Non-pigmented ciliary epithelial cell (primary cell): ENCODE measurements around the gene PHF5A.
A peak's percentile ranks its signal among the peaks of the same experiment; 100 is the strongest.
"Not testable (repeated sequence)": the region's sequence is repeated elsewhere in the genome, so short reads cannot be mapped to it uniquely, and the experiment has no call there.

Experiments used
- DNase-seq: peaks from one replicate; pipeline ENCODE4 v3.0.0-alpha.2; 2010; ENCODE audit warnings: low read depth

Gene PHF5A

GRCh38 chr22:41446639-41447434, 21.7 kb downstream of the PHF5A start, which contains the start of gene TOB2:
Gene TOB2 (minus strand): TSS chr22:41446801. CDS start chr22:41437345, 9,456 bp downstream.
- peak; percentile 77 for DNase-seq

- DNase-seq, result no peak
Measured at GRCh38 chr22:41446057-41446501, 22.4 kb downstream of the PHF5A start.

GRCh38 chr22:41445129-41446056, 23.1 kb downstream of the PHF5A start:
- no peak for DNase-seq

GRCh38 chr22:41444360-41445128, 23.9 kb downstream of the PHF5A start:
- peak; percentile 87 for DNase-seq

GRCh38 chr22:41442240-41442792, 26.2 kb downstream of the PHF5A start:
- DNase-seq, result no peak

- not testable (repeated sequence) for DNase-seq
Measured at GRCh38 chr22:41440511-41440910, 28.0 kb downstream of the PHF5A start.

- no peak for DNase-seq
Measured at GRCh38 chr22:41437198-41437597, 31.3 kb downstream of the PHF5A start.

- no peak for DNase-seq
Measured at GRCh38 chr22:41436322-41437113, 32.0 kb downstream of the PHF5A start.

- no peak for DNase-seq
Measured at GRCh38 chr22:41435560-41435959, 32.9 kb downstream of the PHF5A start.

GRCh38 chr22:41434361-41435003, 34.0 kb downstream of the PHF5A start:
- DNase-seq, result not testable (repeated sequence)

- DNase-seq, result not testable (repeated sequence)
Measured at GRCh38 chr22:41433480-41433879, 35.0 kb downstream of the PHF5A start.

GRCh38 chr22:41431656-41432055, 36.8 kb downstream of the PHF5A start:
- DNase-seq, result no peak

- no peak for DNase-seq
Measured at GRCh38 chr22:41429951-41430332, 38.5 kb downstream of the PHF5A start.

GRCh38 chr22:41429232-41429950, 39.1 kb downstream of the PHF5A start:
- DNase-seq, result no peak

GRCh38 chr22:41425660-41426365, 42.7 kb downstream of the PHF5A start:
- no peak for DNase-seq

GRCh38 chr22:41418717-41419116, 49.8 kb downstream of the PHF5A start:
- DNase-seq, result no peak

- no peak for DNase-seq
Measured at GRCh38 chr22:41417622-41418390, 50.7 kb downstream of the PHF5A start.

- DNase-seq, result no peak
Measured at GRCh38 chr22:41415554-41415953, 52.9 kb downstream of the PHF5A start.
